Jurkat, Clone E6-1 (cell line): ENCODE data around the gene CYP27C1.
"Not testable (repeated sequence)": the region's sequence is repeated elsewhere in the genome, so short reads cannot be mapped to it uniquely, and the experiment has no call there.

Experiments
- DNase-seq: peaks from one replicate; pipeline ENCODE4 v3.0.0-alpha.2; 2011; ENCODE audit warnings: low read depth, low spot score
- H3K4me3 ChIP-seq: 2 replicates; pipeline ENCODE4 v1.5.1; 2011; ENCODE audit warnings: mild to moderate bottlenecking, low read length, control low read depth, moderate library complexity

CYP27C1 gene

DNA sequence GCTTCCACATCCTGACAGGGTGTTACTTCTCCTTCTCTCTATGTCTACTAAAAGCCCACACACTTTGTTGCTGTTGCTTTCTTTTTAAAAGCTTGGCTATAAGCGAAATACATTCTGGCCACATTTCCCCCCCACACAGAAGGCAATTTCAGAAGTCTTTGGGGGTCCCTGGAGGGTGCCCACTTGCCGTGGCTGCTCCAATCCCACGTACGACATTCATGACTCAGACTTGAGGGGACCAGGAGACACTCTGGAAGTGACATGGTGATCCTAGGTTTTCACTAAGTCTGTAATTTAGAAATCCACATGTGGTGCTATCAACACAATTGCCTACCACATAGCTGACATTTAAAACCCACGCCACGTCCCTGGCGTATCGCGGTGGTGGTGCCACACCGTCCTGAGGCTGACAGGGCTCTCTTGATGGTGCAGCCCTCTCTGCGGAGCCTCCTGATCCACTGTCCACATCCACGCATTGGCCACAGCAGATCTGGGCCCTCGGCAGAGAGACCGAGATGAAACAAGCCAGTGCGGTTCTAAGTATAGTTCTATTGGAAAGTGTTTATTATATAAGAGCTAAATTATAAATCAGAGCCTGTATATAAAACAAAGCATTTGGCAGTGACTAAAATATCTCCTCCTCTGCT, 42.4 kb downstream of the CYP27C1 start:
- no peak for DNase-seq
- H3K4me3 ChIP-seq, result no peak overlapping the region

DNA sequence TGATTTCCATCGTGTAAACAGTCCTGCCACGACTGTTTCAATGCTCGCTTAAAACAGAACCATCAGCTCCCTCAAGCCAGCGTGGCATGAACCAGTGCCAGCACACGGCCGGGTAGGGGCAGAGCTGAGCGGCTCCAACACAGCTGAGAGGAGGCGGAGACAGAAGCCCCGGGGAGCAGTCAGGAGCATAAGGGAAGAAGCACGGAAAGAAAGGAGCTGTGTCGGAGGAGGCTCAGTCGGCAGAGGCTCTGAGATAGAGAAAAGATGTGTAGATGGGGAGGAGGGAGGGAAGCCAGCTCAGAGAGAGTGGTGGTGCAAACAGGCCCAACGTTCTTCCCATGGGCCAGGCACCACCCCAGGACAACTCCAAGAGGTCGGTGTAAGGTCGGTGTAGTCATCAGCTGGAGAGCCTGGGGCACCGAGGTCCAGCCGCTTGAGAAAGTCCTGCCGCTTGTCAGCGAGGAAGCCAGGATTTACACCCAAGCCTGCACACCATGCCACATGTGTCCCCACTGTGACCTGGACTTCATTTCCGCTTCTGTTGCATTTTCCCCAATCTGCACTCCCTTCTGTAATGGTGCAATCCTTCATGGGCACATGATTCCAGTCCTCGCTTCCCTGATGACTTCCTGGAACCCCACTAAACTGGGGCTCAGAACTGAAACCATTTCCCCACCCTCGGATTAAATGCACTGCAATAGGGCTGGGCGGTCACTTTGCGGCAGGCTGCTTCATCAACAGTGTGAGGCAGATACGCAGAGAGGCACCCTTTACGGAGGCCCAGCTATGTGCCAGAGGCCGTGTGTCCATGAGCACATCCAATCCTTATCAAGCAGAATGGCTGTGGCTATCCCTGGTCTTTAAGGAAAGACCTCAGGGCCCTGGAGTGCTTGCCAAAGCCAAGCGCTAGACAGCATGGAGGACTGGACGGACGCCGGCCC, 43.5 kb downstream of the CYP27C1 start:
- no peak for DNase-seq
- no peak overlapping the region for H3K4me3 ChIP-seq

DNA sequence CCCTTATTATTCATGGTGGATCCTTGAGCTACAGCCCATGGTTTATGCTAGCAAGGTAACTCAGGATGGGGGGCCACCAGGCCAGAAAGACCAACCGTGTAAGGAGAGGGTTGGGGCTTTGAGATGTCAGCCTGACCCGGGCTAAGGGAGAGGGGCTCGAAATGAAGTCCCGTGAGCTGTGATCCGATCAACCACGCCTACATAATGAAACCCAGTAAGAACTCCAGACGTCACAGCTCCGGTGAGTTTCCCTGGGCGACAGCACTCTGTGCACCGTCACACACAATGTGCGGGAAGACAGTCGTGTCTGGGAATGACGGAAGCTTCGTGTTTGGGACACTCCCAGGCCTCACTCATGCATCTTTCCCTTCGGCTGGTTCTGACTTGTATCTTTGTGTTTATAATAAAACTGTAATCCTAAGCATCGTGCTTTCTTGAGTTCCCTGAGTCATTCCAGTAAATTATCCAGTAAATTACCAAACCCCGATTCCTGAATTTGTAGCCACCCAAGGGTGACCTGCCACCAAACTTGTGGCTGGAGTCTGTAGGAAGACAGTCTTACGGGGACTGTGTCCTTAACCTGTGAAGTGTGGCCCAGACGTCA, 44.2 kb downstream of the CYP27C1 start:
- DNase-seq, result no peak

DNA sequence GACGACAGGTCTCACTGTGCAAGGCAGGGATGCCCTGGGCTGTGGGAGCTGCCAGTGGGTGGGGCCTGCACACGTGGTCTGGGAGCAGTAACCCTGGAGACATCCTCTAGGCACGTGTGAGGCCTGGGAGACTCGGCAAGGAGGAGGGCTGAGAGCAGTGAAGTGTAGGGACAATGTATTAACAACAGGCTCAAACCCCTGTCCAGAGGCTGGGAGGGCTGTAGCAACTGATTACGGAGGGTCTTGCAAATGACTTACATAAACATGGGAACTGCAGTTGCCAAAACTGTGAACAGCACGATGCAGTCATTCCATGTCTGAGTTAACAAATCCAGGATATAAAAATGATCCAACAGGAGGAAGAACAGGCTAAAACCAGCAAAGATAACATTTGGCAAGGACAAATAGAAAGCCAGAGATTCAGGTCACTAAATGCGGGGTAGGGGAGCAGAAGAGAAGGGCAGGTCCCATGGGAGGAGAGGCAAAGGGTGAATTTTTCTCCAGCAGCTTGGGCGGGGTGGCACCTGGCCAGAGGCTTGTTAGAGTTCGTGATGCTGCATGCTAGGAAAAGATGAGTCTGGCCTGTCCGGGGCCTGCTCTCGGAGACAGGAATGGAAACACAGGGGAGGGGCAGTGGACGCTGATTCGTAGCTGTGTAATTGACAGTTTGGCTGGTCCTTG, 44.9 kb downstream of the CYP27C1 start:
- H3K4me3 ChIP-seq, result no peak overlapping the region
- no peak for DNase-seq

More for the DNA sequence above, 44.2 kb downstream of the CYP27C1 start:
- H3K4me3 ChIP-seq, result no peak overlapping the region

DNA sequence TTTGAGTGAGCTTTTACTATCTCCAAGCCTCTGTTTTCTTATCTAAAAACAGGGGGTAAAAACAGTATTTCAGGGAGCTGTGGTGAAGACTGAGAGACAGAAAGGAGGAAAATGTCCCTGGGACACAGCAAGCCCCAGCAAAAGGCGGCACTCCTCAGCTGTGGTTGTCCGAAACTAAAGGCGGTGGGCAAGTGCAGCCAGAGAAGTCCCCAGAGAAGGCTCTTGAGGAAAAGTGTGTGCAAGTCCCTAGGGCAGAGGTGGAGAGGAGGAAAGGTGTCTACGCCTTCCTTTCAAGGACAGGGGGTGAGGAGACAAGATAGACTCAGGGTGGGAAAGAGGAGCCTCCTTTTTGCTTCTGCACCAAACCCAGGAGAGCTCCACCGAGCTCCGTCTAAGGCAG, 45.5 kb downstream of the CYP27C1 start:
- DNase-seq, result no peak

DNA sequence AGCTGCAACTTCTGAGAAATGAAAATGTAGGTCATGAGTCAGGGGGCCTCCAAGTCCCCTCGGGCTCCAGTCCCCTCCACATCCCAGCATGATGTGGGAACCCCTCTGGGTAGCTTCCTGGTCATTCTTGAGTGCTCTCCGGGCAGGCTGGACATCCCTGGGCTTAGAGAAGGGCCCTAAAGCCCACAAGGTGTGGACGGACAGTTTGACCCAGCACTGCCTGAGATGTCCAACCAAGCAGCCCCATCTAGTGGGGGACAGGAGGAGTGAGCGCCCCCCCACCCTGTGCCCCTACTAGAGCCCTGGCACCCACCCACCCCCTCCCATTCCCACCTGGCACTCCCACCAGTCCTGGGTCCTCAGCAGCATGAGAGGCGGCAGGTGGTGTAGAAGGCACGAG, 46.0 kb downstream of the CYP27C1 start:
- no peak overlapping the region for H3K4me3 ChIP-seq
- no peak for DNase-seq

More for the DNA sequence above, 45.5 kb downstream of the CYP27C1 start:
- no peak overlapping the region for H3K4me3 ChIP-seq

DNA sequence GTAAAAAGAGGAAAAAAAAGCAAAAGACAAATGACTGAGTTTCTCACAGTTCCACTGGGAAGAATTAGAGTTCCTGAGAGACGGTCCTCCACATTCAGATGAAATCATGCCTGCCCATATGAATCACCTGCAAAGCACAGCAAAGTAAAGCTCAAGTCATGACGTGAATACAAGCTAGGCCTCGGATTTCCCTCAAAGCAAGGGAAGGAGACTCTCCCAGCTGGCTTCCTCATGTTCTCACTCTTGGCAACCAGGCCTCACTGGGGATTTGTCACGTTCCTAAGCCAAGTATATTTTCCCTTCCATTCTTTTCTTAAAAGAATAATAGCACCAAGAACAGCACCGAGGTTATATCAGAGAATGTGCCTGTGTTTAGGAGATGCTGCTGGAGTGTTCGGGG, 47.0 kb downstream of the CYP27C1 start:
- no peak for DNase-seq
- no peak overlapping the region for H3K4me3 ChIP-seq

DNA sequence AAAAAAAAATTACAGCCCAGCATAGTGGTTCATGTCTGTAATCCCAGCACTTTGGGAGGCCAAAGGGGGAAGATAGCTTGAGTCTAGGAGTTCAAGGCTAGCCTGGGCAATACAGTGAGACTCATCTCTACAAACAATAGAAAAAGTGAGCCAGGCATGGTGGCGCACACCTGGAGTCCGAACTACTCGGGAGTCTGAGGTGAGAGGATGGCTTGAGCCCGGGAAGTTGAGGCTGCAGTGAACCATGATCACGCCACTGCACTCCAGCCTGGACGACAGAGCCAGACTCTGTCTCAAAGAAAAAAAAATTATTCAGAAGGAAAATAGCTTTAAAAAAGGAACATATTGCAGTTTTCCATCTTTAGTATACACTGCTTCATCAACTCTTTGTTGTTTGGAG, 47.8 kb downstream of the CYP27C1 start:
- H3K4me3 ChIP-seq, result no peak overlapping the region
- DNase-seq, result no peak

DNA sequence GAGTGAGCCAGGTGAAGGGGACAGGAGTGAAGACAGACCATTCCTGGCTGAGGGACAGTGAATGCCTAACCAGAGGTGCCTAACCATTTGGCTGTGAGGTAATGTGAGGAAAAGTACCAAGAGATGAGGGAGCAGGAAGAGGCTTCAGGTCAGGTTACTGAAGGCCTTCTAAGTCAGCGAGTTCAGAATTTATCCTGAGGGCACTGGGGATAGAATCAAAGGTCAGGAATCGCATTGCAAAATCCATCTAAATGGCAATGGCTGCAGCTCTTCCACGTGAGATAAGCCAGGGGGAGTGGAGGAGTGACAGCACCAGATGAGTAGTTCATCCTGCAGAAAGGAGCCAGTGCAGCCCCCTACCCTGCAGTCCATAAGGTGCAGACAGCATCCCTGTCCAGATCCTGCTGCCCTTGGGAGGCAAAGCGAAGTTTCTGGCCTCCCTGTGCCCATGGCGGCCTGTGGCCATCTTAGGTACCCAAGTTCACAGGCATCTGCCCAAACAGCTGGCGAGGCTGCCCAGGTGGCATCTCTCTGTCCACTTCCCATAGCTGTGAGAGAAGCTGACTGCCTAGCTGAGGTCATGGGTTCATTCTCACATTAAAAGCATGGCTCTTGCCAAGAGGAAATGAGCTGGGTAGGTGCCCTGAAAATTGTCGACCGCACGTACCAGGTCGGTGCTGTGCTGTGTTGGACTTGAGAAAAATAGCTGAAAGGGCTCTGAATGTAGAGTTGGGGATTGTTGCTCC, 49.5 kb downstream of the CYP27C1 start:
- no peak for DNase-seq
- H3K4me3 ChIP-seq, result no peak overlapping the region

DNA sequence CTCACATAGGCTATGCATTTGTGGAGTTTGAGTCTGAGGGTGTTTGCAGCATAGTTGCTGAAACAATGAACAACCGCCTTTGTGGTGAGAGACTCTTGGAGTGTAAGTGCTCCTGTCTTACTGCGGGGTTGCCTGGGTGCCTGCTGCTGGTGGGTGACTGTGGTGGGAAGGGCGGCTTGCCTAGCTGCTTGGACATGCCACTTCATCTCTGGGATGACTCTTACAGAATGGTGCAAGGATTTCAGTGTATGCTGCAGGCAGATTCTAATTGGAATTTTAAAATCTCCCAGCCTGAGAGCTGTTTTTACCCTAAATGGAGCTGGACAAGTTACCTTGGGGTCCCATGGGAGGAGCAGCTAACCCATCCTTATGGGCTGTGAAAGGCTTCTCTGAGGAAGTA, 50.1 kb downstream of the CYP27C1 start:
- no peak overlapping the region for H3K4me3 ChIP-seq

DNA sequence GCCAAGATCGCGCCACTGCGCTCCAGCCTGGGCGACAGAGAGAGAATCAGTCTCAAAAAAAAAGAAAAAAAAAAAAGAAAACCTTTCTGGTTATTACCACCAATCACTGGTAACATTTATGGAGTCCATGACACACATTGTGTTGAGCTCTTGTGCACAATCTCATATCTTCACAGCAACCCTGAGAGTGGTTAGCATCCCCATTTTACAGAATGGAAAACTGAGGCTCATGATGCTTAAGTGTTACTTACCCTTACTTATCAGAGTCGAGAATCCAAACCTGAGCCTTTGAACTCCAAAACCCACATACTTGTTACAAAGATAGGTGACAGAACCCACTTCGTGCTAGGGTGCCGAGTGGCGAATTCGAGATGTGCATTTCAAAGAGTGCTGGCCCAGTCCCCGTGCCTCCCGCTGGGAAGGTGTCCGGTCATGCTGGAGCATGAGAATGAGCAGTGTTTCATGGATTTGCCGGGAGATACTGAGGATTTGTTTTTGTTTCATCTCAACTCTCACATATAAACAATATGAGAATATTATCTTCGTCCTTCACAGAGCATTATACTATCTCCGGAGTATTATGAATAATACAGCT, 50.9 kb downstream of the CYP27C1 start:
- no peak overlapping the region for H3K4me3 ChIP-seq
- no peak for DNase-seq

More for the DNA sequence above, 50.1 kb downstream of the CYP27C1 start:
- no peak for DNase-seq

DNA sequence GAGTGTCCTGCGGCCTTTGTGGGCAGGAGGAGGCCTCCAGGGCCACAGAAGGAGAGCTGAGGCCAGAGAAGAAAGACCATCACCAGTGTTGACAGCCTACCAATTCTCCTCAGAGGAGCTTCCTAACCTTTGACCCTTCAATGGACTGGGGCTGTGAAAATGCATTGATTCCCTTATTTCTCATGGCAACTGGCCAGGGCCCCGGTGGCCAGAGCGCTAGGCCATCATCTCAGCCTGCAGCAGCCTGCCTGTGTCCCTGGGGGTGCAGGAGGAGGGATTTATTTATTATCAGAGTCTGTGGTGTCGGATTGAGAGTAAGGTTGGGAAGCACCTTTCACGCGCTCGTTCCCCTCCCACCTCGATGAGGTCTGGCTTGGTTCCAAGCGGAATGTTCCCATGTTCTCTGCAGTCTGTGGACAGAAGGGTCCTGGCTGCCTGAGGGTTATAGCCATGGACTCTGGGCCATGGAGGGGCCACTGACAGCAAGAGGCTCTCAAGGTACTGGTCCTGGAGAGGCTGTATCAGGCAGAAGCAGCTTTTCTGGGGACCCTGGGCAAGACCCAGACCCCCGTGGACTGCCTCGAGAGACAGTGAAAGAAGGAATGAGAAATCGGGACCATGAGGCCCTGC, 53.8 kb downstream of the CYP27C1 start:
- no peak for DNase-seq
- no peak overlapping the region for H3K4me3 ChIP-seq

DNA sequence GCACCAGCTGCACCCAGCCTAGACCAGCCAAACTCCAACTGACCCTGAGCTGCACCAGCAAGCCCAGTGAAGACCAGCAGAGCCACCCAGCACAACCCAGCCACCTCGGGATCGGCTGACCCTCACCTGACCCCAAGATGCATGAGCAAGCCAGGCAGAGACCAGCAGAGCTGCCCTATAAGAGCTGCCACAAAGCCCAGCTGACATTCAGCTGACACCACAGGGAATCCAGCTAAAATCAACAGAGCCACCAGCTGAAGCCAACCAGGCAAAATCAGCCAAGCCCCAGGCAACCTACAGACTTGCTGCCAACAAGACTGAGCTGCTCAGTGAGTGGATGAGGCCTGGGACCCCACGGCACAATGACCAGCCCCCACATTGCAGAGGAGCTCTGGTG, 54.6 kb downstream of the CYP27C1 start:
- DNase-seq, result no peak
- H3K4me3 ChIP-seq, result no peak overlapping the region

DNA sequence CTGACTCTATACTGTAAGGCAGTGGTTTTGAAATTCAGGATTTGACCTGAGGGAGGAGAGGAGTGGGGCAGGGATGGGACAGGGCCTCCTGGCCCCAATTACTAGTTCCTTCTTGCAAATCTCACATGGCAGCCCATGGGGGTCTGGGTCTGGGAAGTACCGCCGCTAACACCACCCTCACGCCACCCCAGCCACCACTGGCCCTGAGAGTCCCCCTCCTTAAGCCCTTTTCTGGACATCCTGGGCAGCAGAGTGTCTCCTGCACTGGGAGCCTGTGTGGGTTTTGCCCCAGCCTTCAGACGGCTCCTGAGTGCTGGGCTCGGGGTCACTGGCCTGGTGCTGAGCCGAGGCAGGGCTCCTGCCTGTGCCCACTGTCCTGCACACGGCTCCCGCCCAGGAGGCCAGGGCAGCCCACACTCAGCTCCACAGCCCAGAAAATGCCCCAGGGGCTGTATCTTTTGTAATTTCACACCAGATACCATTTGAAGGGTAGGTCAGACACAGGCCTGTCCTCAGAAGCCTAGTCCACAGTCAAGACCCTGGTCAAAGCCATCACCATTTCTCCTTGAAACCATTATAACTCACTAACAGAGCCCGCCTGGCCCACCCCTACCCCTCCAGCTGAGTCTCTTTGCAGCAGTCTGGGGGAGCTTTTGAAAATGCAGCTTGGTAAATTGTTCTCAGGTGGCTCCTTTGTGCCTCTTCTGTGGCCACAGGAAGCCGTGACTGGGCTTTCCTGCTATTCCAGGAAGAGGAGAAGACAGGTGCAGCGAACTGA, 55.1 kb downstream of the CYP27C1 start:
- no peak overlapping the region for H3K4me3 ChIP-seq
- no peak for DNase-seq

DNA sequence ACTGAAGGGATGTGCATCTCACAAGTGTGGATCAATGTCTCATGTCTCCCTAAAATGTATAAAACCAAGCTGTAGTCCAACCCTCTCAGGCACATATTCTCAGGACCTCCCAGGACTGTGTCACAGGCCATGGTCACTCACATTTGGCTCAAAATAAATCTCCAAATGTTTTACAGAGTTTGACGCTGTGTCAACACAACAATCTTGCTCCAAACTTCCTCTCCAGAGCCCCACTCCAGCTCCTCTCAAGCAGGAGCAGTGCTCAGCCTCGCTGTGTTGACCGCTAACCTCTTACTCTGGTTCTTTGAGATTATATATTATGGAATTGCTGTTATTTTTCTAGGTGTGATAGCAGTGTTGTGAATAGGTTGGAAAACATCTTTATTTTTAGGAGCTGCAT, 56.2 kb downstream of the CYP27C1 start:
- DNase-seq, result no peak
- H3K4me3 ChIP-seq, result no peak overlapping the region

DNA sequence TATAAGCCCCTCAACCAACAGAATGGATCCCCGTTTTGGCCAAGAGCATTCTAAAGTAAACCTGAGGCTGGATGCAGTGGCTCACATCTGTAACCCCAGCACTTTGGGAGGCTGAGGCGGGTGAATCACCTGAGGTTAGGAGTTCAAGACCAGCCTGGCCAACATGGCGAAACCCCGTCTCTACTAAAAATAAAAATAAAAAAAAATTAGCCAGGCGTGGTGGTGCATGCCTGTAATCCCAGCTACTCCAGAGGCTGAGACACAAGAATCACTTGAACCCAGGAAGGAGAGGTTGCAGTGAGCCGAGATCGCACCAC, 57.1 kb downstream of the CYP27C1 start:
- not testable (repeated sequence) for DNase-seq, H3K4me3 ChIP-seq

DNA sequence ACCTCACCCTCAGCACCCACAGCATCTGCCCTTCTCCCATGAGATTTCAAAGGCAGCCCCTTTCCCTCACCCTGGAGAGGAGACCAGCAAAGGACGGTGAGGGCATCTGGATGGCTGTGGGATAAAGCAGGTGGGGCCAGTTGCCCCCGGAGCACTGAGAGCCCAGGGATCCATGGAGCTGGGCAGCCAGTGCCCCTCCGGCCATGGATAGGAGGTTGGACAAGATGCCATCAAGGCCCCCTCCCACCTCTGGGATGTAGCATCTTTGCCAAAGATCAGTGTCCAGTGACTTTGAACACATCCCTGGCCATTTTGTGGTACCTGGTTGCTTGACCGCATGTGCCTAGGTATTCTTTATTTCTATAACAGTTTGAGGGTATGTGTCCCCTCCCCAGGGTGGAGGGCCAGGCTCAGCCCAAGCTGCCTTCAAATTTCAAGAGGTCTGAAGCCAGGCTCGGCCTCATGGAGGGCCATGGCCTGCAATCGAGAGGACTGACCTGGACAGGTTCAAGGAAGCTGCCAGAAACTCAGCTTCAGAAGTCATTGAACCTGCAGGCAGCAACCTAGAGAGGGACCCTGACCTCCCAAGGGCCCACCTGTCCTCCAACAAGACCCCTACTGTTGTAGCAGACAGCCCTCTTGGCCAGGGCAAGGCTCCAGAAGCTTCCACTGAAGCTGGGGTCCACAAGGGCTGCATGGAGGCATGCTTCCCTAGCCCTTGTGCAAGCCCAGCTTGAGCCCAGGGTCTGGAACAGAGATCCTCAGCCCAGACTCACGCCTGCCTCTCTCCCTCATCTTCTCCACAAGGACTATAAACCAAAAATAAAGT, 57.6 kb downstream of the CYP27C1 start:
- no peak overlapping the region for H3K4me3 ChIP-seq
- DNase-seq, result no peak
